GM19452 (cell line): ENCODE data around the gene DACH1.
"Not testable (repeated sequence)": the region's sequence is repeated elsewhere in the genome, so short reads cannot be mapped to it uniquely, and the experiment has no call there.

Experiments
- ATAC-seq: cut with Tn5 transposase; IDR thresholded peaks from one replicate; pipeline ENCODE4 v1.9.1; 2021; ENCODE audit not compliant: unreplicated experiment

The DACH1 gene

GRCh38 chr13:71785361-71785760, 81.6 kb downstream of the DACH1 start:
- no peak for ATAC-seq

- ATAC-seq, result no peak
Measured at GRCh38 chr13:71780546-71780945, 86.5 kb downstream of the DACH1 start.

GRCh38 chr13:71778998-71779397, 88.0 kb downstream of the DACH1 start:
- ATAC-seq, result not testable (repeated sequence)

GRCh38 chr13:71775966-71776365, 91.0 kb downstream of the DACH1 start:
- no peak for ATAC-seq

- no peak for ATAC-seq
Measured at GRCh38 chr13:71774863-71775262, 92.1 kb downstream of the DACH1 start.

- ATAC-seq, result no peak
Measured at GRCh38 chr13:71773531-71773930, 93.5 kb downstream of the DACH1 start.

- no peak for ATAC-seq
Measured at GRCh38 chr13:71772361-71772760, 94.6 kb downstream of the DACH1 start.

- ATAC-seq, result no peak
Measured at GRCh38 chr13:71771144-71771543, 95.9 kb downstream of the DACH1 start.

GRCh38 chr13:71770710-71771109, 96.3 kb downstream of the DACH1 start:
- ATAC-seq, result no peak

- no peak for ATAC-seq
Measured at GRCh38 chr13:71768881-71769280, 98.1 kb downstream of the DACH1 start.

- ATAC-seq, result no peak
Measured at GRCh38 chr13:71759651-71760511, 107.1 kb downstream of the DACH1 start.

GRCh38 chr13:71758828-71759227, 108.2 kb downstream of the DACH1 start:
- ATAC-seq, result no peak

GRCh38 chr13:71754407-71754974, 112.5 kb downstream of the DACH1 start:
- no peak for ATAC-seq

- no peak for ATAC-seq
Measured at GRCh38 chr13:71752775-71753513, 114.1 kb downstream of the DACH1 start.

- no peak for ATAC-seq
Measured at GRCh38 chr13:71751073-71751472, 115.9 kb downstream of the DACH1 start.

GRCh38 chr13:71730267-71730666, 136.7 kb downstream of the DACH1 start:
- no peak for ATAC-seq

- no peak for ATAC-seq
Measured at GRCh38 chr13:71729441-71729840, 137.6 kb downstream of the DACH1 start.

- no peak for ATAC-seq
Measured at GRCh38 chr13:71727662-71728061, 139.3 kb downstream of the DACH1 start.

GRCh38 chr13:71727042-71727441, 140.0 kb downstream of the DACH1 start:
- no peak for ATAC-seq

- no peak for ATAC-seq
Measured at GRCh38 chr13:71722206-71722605, 144.8 kb downstream of the DACH1 start.

- ATAC-seq, result no peak
Measured at GRCh38 chr13:71721104-71721503, 145.9 kb downstream of the DACH1 start.

- ATAC-seq, result no peak
Measured at GRCh38 chr13:71718931-71719330, 148.1 kb downstream of the DACH1 start.
